DOHH2 (cell line): ENCODE results near the gene HBD.

Experiments used
- EZH2phosphoT487 ChIP-seq: fragments of 200-600 bp; sonication (generic); IDR thresholded peaks from 2 replicates; pipeline ENCODE4 v1.6.1; 2017; ENCODE audit warnings: borderline replicate concordance, mild to moderate bottlenecking, antibody characterized with exemption, low read length, moderate library complexity, mixed read lengths
- TF ChIP-seq, protein P1 (sequence below): fragments of 200-600 bp; sonication (generic); IDR thresholded peaks from one replicate; pipeline ENCODE4 v1.5.1; 2014; ENCODE audit warnings: antibody characterized with exemption, mild to moderate bottlenecking, low read depth, low read length; ENCODE audit not compliant: poor library complexity, severe bottlenecking

DNA sequence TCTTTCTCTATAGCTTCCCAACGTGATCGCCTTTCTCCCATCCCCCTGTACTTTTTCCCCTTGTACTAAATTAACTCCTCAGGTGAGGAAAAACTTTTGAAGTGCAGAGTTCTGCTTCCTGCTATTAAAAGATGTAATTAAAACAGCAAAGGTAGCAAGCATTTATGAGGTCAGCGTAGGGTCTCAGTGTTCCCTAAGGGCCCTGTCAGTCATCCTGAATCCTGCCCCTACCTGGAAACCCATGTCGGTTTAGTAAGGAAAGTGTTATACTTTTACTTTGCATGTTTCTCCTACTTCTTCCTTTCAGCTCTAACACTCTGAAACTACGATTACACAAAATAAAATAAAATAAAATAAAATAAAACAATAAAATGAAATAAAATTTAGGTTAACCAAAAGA is 6.2 kb downstream of the HBD start:
- TF ChIP-seq, protein P1, sequence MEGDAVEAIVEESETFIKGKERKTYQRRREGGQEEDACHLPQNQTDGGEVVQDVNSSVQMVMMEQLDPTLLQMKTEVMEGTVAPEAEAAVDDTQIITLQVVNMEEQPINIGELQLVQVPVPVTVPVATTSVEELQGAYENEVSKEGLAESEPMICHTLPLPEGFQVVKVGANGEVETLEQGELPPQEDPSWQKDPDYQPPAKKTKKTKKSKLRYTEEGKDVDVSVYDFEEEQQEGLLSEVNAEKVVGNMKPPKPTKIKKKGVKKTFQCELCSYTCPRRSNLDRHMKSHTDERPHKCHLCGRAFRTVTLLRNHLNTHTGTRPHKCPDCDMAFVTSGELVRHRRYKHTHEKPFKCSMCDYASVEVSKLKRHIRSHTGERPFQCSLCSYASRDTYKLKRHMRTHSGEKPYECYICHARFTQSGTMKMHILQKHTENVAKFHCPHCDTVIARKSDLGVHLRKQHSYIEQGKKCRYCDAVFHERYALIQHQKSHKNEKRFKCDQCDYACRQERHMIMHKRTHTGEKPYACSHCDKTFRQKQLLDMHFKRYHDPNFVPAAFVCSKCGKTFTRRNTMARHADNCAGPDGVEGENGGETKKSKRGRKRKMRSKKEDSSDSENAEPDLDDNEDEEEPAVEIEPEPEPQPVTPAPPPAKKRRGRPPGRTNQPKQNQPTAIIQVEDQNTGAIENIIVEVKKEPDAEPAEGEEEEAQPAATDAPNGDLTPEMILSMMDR = no peak
- no peak for TF ChIP-seq EZH2phosphoT487
